GM21423 (cell line): ENCODE data around the gene IRX3.

Experiments used
- ATAC-seq: cut with Tn5 transposase; IDR thresholded peaks from one replicate; pipeline ENCODE4 v1.9.1; 2021; ENCODE audit warnings: mild to moderate bottlenecking, moderate library complexity; ENCODE audit not compliant: unreplicated experiment

The IRX3 gene

GRCh38 chr16:54291656-54292487 is 5.3 kb upstream of the IRX3 start:
- no peak for ATAC-seq

- no peak for ATAC-seq
These were observed 4.5 kb upstream of the IRX3 start for GRCh38 chr16:54290833-54291655.

- no peak for ATAC-seq
These were observed 3.6 kb upstream of the IRX3 start for GRCh38 chr16:54289945-54290832.

GRCh38 chr16:54289242-54289944 is 2.8 kb upstream of the IRX3 start:
- ATAC-seq: no peak

GRCh38 chr16:54288835-54289241 is 2.3 kb upstream of the IRX3 start:
- ATAC-seq: no peak

GRCh38 chr16:54288030-54288834 is 1.6 kb upstream of the IRX3 start:
- no peak for ATAC-seq

GRCh38 chr16:54287131-54288029 is 793 bp upstream of the IRX3 start:
- no peak for ATAC-seq

- ATAC-seq: no peak
These were observed 559 bp downstream of the IRX3 start for GRCh38 chr16:54286090-54286365.

GRCh38 chr16:54285414-54286089 is 1.0 kb downstream of the IRX3 start:
- ATAC-seq: no peak

GRCh38 chr16:54284931-54285413 is 1.6 kb downstream of the IRX3 start:
- no peak for ATAC-seq

GRCh38 chr16:54284319-54284930 is 2.2 kb downstream of the IRX3 start:
- ATAC-seq: no peak

- ATAC-seq: no peak
These were observed 2.8 kb downstream of the IRX3 start for GRCh38 chr16:54283725-54284318.

GRCh38 chr16:54282928-54283724 is 3.5 kb downstream of the IRX3 start:
- ATAC-seq: no peak

- ATAC-seq: no peak
These were observed 4.2 kb downstream of the IRX3 start for GRCh38 chr16:54282202-54282927.

- no peak for ATAC-seq
These were observed 4.9 kb downstream of the IRX3 start for GRCh38 chr16:54281535-54282201.
